Measurements from ENCODE around the gene XPNPEP3. TPM values are rescaled to one million over a fixed set of nuclear protein-coding genes. Genes with fewer than 3 reads are reported as not detected.

XPNPEP3 gene
- polyA plus RNA-seq, 1 donor (not counting 4 experiments of a cell fraction or from before 2014, with no cell fraction given): 21.1 TPM

DNA sequence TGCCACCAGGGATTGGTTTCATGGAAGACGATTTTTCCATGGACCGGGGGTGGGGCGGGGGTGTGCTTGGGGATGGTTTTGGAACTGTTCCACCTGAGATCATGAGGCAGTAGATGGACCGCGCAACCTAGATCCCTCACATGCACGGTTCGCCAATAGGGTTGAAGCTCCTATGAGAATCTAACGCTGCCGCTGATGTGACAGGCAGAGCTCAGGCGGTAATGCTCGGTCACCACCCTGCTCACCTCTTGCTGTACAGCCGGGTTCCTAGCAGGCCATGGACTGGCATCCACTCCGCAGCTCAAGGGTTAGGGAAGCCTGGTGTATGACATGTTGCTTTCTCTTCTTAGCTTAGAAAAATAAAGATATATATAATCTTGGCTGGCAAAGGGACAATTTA lies 116.2 kb downstream of the XPNPEP3 start:
- no peaks in the 10 kb centered on the region for H3K9me1 ChIP-seq (ENCODE audit: control insufficient read depth, extremely low read depth, insufficient read depth, low read length)
- no peaks in the 10 kb centered on the region for H3K9me3 ChIP-seq (ENCODE audit: control insufficient read depth, low read depth, low read length)
- H3K4me1 ChIP-seq (ENCODE audit: control insufficient read depth, extremely low read depth, insufficient read depth, low read length): no peaks in the 10 kb centered on the region
- DNase-seq (ENCODE audit: low read depth, low spot score) (no peak), FAIRE-seq (no peak)
- dilution Hi-C loops (cut with MboI; ENCODE audit: extremely low pct_ligation_motif_present, low sequenced_read_pairs): no loop called here
- no peaks in the 10 kb centered on the region for H4K20me1 ChIP-seq (ENCODE audit: control insufficient read depth, extremely low read depth, insufficient read depth, low read length)
- H3K79me2 ChIP-seq (ENCODE audit: control insufficient read depth, insufficient read depth, low read length): no peaks in the 10 kb centered on the region
- TF ChIP-seq, protein P1, sequence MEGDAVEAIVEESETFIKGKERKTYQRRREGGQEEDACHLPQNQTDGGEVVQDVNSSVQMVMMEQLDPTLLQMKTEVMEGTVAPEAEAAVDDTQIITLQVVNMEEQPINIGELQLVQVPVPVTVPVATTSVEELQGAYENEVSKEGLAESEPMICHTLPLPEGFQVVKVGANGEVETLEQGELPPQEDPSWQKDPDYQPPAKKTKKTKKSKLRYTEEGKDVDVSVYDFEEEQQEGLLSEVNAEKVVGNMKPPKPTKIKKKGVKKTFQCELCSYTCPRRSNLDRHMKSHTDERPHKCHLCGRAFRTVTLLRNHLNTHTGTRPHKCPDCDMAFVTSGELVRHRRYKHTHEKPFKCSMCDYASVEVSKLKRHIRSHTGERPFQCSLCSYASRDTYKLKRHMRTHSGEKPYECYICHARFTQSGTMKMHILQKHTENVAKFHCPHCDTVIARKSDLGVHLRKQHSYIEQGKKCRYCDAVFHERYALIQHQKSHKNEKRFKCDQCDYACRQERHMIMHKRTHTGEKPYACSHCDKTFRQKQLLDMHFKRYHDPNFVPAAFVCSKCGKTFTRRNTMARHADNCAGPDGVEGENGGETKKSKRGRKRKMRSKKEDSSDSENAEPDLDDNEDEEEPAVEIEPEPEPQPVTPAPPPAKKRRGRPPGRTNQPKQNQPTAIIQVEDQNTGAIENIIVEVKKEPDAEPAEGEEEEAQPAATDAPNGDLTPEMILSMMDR (optimal IDR thresholded peaks at IDR 0.05 in 1 of 3, IDR thresholded peaks at IDR 0.05 in 1 of 3, conservative IDR thresholded peaks at IDR 0.05 in 1 of 3; ENCODE audit: extremely low read depth in 1 of 3, insufficient read depth in 2 of 3, low read length in 3 of 3): no peak
- no peak for TF ChIP-seq EZH2 (IDR thresholded peaks at IDR 0.05; ENCODE audit: low read length)
- H3K9ac ChIP-seq (ENCODE audit: control insufficient read depth, extremely low read depth, insufficient read depth, low read length): no peak overlapping the region
- no peaks in the 10 kb centered on the region for H3K27me3 ChIP-seq (ENCODE audit: control insufficient read depth, extremely low read depth, insufficient read depth, low read length)
- H2AFZ ChIP-seq (ENCODE audit: control insufficient read depth, low read length): no peak overlapping the region
- peaks cover 6 to 16% of the 10 kb centered on the region in 2 experiments for H3K36me3 ChIP-seq (ENCODE audit: control insufficient read depth in 2 of 2, extremely low read depth in 1 of 2, insufficient read depth in 2 of 2, low read length in 2 of 2)
- no peak overlapping the region for H3K4me3 ChIP-seq (ENCODE audit: control insufficient read depth in 2 of 3, extremely low read depth in 1 of 3, insufficient read depth in 2 of 3, low read depth in 1 of 3, low read length in 3 of 3)
- no peak overlapping the region for H3K4me2 ChIP-seq (ENCODE audit: control insufficient read depth, extremely low read depth, insufficient read depth, low read depth, low read length)
- H3K27ac ChIP-seq (ENCODE audit: control insufficient read depth, insufficient read depth, low read length): no peak overlapping the region

DNA sequence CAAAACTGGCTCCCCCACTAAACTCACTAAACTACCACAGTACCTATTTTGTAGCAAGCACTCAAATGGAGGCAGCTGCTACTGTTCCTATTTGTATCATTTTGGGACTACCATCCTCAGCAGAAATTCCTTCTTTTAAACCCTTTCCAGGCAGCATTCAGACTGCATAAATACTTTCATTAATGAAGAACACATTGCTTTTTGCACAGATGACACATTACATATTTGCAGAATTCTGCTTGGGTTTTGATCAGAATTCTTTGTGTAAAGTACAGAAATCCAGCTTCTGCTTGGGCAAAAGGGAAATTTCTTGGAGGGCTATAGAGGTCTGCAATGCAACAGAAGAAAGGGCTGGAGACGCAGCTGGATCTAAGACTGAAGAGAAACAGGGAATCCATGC lies 118.4 kb downstream of the XPNPEP3 start:
- no peak for FAIRE-seq
- Histone ChIP-seq H3K4me2 (ENCODE audit: control insufficient read depth, extremely low read depth, insufficient read depth, low read depth, low read length) (no peak overlapping the region), H3K79me2 (ENCODE audit: control insufficient read depth, insufficient read depth, low read length) (no peaks in the 10 kb centered on the region), H3K36me3 (ENCODE audit: control insufficient read depth in 2 of 2, extremely low read depth in 1 of 2, insufficient read depth in 2 of 2, low read length in 2 of 2) (peaks cover 6 to 8% of the 10 kb centered on the region in 2 experiments), H2AFZ (ENCODE audit: control insufficient read depth, low read length) (no peak overlapping the region), H3K27ac (ENCODE audit: control insufficient read depth, insufficient read depth, low read length) (no peak overlapping the region), H3K9me3 (ENCODE audit: control insufficient read depth, low read depth, low read length) (no peaks in the 10 kb centered on the region), H3K9me1 (ENCODE audit: control insufficient read depth, extremely low read depth, insufficient read depth, low read length) (no peaks in the 10 kb centered on the region), H3K9ac (ENCODE audit: control insufficient read depth, extremely low read depth, insufficient read depth, low read length) (no peak overlapping the region), H3K4me3 (ENCODE audit: control insufficient read depth in 2 of 3, extremely low read depth in 1 of 3, insufficient read depth in 2 of 3, low read depth in 1 of 3, low read length in 3 of 3) (no peak overlapping the region), H3K27me3 (ENCODE audit: control insufficient read depth, extremely low read depth, insufficient read depth, low read length) (no peaks in the 10 kb centered on the region), H3K4me1 (ENCODE audit: control insufficient read depth, extremely low read depth, insufficient read depth, low read length) (no peaks in the 10 kb centered on the region), H4K20me1 (ENCODE audit: control insufficient read depth, extremely low read depth, insufficient read depth, low read length) (no peaks in the 10 kb centered on the region)
- dilution Hi-C loops (cut with MboI; ENCODE audit: extremely low pct_ligation_motif_present, low sequenced_read_pairs): no loop called here
- no peak for DNase-seq (ENCODE audit: low read depth, low spot score)
- no peak for TF ChIP-seq EZH2 (IDR thresholded peaks at IDR 0.05; ENCODE audit: low read length)
- TF ChIP-seq, protein P1 (optimal IDR thresholded peaks at IDR 0.05 in 1 of 3, IDR thresholded peaks at IDR 0.05 in 1 of 3, conservative IDR thresholded peaks at IDR 0.05 in 1 of 3; ENCODE audit: extremely low read depth in 1 of 3, insufficient read depth in 2 of 3, low read length in 3 of 3): no peak

All from keratinocyte (primary cell).